GM19395 (cell line): ENCODE results near the gene ARF1.

Experiments used
- ATAC-seq: cut with Tn5 transposase; IDR thresholded peaks from one replicate; pipeline ENCODE4 v1.9.1; 2021; ENCODE audit warnings: mild to moderate bottlenecking, moderate library complexity; ENCODE audit not compliant: unreplicated experiment

Gene ARF1

DNA sequence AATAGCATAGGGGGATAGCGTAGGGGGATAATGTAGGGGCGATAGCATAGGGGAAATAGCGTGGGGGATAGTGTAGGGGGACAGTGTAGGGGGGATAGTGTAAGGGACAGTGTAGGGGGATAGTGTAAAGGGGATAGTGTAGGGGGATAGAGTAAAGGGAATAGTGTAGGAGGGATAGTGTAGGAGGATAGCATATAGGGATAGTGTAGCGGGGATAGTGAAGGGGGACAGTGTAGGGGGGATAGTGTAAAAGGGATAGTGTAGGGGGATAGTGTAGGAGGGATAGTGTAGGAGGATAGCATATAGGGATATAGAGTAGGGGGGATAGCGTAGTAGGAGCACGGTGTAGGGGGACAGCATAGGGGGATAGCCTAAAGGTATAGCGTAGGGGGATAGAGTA lies 14.1 kb upstream of the ARF1 start:
- no peak for ATAC-seq

GRCh38 chr1:228070173-228070572 lies 12.3 kb upstream of the ARF1 start:
- ATAC-seq = no peak

- ATAC-seq = no peak
Observed at GRCh38 chr1:228070851-228071250, 11.7 kb upstream of the ARF1 start.

DNA sequence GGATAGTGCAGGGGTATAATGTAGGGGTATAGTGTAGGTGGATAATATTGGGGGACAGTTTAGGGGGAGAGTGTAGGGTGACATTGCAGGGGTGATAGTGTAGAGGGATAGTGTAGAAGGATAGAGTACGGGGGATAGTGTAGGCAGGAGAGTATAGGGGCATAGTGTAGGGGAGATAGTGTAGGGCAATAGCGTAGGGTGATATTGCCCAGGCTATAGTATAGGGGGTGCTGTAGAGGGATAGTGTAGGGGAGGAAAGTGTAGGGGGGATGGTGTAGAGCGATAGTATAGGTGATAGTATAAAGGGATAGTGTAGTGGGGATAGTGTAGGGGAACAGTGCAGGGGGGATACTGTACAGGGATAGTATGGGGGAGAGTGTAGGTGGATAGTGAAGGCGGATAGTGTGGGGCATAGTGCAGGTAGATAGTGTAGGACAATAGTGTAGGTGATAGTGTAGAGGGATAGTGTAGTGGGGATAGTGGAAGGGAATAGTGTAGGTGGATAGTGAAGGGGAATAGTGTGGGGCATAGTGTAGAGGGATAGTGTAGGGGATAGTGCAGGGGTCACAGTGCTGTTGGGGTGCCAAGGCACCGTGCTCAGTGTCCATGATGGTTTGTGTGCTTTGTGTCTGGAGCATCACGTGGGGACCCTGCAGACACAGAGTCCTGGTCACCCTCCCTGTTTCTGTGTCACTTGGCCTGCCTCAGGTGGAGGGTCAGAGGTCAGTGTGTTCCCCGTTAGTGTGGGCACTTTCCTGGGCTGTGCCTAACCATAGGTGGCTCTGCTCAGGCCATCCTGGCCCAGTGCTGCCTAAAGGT lies 10.5 kb upstream of the ARF1 start:
- ATAC-seq = no peak

- ATAC-seq = no peak
Observed at GRCh38 chr1:228072658-228073043, 9.9 kb upstream of the ARF1 start.

DNA sequence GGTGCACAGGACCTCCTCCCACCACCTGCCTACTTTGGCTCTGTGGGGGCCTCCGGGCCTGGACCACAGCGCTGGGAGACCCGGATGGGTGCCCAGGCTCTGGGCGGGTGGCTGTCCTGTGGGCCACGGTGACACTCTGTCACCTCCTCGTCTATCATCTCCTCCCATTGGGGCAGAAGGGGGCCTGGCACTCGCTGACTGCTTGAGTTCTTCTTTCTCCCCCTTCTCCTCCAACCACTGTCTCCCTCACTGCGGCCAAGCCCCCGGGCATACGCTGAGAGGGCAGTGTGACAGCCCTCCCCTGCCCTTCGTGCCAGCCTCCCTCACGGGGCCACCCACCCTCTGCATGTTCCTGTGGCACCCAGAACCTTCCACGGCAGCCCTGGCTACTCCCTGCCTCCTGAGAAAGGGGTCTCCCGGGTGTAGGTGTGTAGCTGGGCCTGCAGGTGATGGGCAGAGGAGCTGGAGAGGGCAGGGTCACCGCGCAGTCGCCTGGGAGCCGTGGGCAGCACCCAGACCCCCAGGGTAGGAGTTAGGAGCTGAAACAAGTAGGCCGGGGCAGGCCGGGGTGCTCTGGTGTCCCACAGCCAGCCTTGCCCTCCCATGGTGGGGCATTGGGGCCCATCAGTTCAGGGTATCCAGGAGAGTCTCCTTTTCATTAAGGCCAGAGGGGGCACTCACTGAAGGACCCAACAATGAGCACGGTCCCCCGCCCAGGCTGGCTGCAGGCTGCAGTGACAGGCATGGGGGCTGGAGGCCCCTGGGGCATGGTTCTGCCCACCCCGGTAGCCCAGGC lies 9.2 kb upstream of the ARF1 start:
- no peak for ATAC-seq

- ATAC-seq = no peak
Observed at GRCh38 chr1:228073857-228074545, 8.5 kb upstream of the ARF1 start.

DNA sequence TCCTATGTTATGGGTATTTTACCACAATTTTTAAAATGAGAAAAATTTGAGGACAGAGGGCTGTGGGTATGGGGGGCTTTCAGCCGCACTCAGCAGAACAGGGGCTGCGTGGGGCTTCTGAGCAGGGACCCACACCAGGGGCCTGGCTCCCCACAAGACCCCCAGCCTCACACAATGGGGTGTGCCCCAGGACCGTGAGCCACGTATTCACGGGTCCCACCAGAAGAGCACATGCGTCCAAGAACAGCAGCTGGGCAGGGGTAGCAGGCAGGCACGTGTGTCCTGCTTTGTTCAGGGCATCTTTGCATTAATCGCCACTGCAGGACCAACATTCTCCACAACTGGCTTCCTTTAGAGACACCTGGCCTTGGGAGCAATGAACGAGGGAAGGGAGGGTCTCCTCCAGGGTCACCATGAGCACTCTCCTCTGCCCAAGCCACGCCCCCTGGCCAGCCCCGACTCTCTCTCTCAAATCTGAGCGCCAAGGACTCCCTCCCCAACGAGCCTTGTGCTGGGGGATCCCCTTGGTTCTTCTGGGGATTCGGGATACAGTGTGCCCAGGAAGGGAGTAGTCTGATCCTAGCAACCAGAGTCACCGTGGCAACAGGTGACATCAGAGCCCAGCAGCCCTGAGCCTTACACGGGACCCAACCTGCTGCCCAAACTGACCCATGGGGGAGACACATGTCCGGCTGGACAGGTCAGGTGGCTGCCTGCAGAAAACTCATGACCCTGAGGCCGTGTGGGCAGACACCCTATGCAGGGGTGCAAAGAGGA lies 7.4 kb upstream of the ARF1 start:
- ATAC-seq = no peak

DNA sequence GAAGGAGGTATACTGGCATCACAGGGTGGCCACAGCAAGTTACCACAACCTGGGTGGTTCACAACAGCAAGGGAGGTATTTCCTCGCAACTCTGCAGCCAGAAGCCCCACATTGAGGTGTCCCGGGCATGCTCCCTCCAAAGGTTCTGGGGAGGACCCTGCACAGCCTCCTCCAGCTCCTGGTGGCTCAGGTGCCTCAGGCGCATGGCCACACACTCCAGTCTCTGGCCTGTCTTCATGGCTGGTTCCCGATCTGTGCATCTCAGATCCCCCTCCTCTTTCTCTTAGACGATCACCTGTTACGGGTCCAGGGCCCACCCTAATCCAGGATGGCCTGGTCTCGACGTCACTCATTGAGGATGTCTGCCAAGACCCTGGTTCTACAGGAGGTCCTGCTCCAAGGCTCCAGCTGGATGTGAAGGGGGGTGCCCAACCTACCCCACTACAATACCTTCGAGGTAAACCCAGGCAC lies 6.7 kb upstream of the ARF1 start:
- no peak for ATAC-seq

- no peak for ATAC-seq
Observed at GRCh38 chr1:228076796-228077430, 5.6 kb upstream of the ARF1 start.

- no peak for ATAC-seq
Observed at GRCh38 chr1:228077565-228078330, 4.8 kb upstream of the ARF1 start.

- ATAC-seq = no peak
Observed at GRCh38 chr1:228079013-228079412, 3.5 kb upstream of the ARF1 start.

- ATAC-seq = no peak
Observed at GRCh38 chr1:228079601-228080263, 2.8 kb upstream of the ARF1 start.

- no peak for ATAC-seq
Observed at GRCh38 chr1:228081144-228081543, 1.4 kb upstream of the ARF1 start.

- ATAC-seq = peak; percentile 40
Observed at GRCh38 chr1:228081578-228082213, 812 bp upstream of the ARF1 start.

GRCh38 chr1:228082918-228083870 lies 686 bp downstream of the ARF1 start:
- peak; percentile 23 for ATAC-seq

GRCh38 chr1:228083871-228084278 lies 1.4 kb downstream of the ARF1 start:
- ATAC-seq = no peak
